ENCODE data around the gene PIP5K1A. TPM values are rescaled to one million over a fixed set of nuclear protein-coding genes. Genes with fewer than 3 reads are reported as not detected.
"Not testable (repeated sequence)": the region's sequence is repeated elsewhere in the genome, so short reads cannot be mapped to it uniquely, and the experiment has no call there.

PIP5K1A gene
- total and polyA plus RNA-seq, 2 experiments from 2014 or later = 35.1 to 62.8 TPM

GRCh38 chr1:151187205-151187604 lies 11.1 kb upstream of the PIP5K1A start:
- H3F3A ChIP-seq (ENCODE audit: insufficient read depth) = peaks cover 10% of the 10 kb centered on the region; the same call in 1 of the 2 replicates
- DNase-seq = no peak
- no peaks in the 10 kb centered on the region for H3K9me3 ChIP-seq (ENCODE audit: low read depth)
- H3K4me1 ChIP-seq (ENCODE audit: insufficient read depth) = peaks cover 6% of the 10 kb centered on the region
- no peak for TF ChIP-seq EZH2phosphoT487 (IDR thresholded peaks at IDR 0.05; ENCODE audit: insufficient read depth, low read depth)
- TF ChIP-seq EZH2 (IDR thresholded peaks at IDR 0.05; ENCODE audit: insufficient read depth, poor library complexity, severe bottlenecking) = no peak
- H3K9ac ChIP-seq = no peak overlapping the region
- no peak overlapping the region for H3K4me2 ChIP-seq (ENCODE audit: unreplicated experiment)
- H3K36me3 ChIP-seq (ENCODE audit: low read depth) = peaks cover 30% of the 10 kb centered on the region
- no peak overlapping the region for H2AFZ ChIP-seq
- no peak overlapping the region for H3K4me3 ChIP-seq
- peaks cover 48% of the 10 kb centered on the region for H3K79me2 ChIP-seq (ENCODE audit: insufficient read depth)
- H3K9me2 ChIP-seq (ENCODE audit: insufficient read depth) = no peaks in the 10 kb centered on the region
- in situ Hi-C loops (cut with MboI) = no loop called here
- whole genome bisulfite sequencing, 2 experiments (ENCODE audit: low coverage in 1 of 2, low lambda C conversion rate in 2 of 2, missing lambda C conversion rate in 2 of 2) = 98 to 100% methylated on average over 1 of the region's 1 CpG
- no peaks in the 10 kb centered on the region for H4K20me1 ChIP-seq (ENCODE audit: insufficient read depth)
- no peaks in the 10 kb centered on the region for H3K27me3 ChIP-seq (replicated peaks; ENCODE audit: insufficient read depth)
- no peak overlapping the region for H3K27ac ChIP-seq

- H3K36me3 ChIP-seq (ENCODE audit: low read depth) = peaks cover 18% of the 10 kb centered on the region
- H2AFZ ChIP-seq; H3K9me3 ChIP-seq (ENCODE audit: low read depth); H4K20me1 ChIP-seq (ENCODE audit: insufficient read depth); in situ Hi-C loops (cut with MboI); H3K9me2 ChIP-seq (ENCODE audit: insufficient read depth); H3K4me1 ChIP-seq (ENCODE audit: insufficient read depth); H3K27ac ChIP-seq; H3K27me3 ChIP-seq (replicated peaks; ENCODE audit: insufficient read depth); DNase-seq: not testable (repeated sequence)
- peaks cover 10% of the 10 kb centered on the region; the same call in 1 of the 2 replicates for H3F3A ChIP-seq (ENCODE audit: insufficient read depth)
- H3K4me3 ChIP-seq = peak overlapping the region; percentile 100
- H3K4me2 ChIP-seq (ENCODE audit: unreplicated experiment) = peak overlapping the region; percentile 96
- H3K9ac ChIP-seq = peak overlapping the region; percentile 88
- 68 to 70% methylated on average over 8 of the region's 8 CpGs for WGBS, 2 experiments (ENCODE audit: low coverage in 1 of 2, low lambda C conversion rate in 2 of 2, missing lambda C conversion rate in 2 of 2)
- H3K79me2 ChIP-seq (ENCODE audit: insufficient read depth) = peaks cover 48% of the 10 kb centered on the region
Measured at GRCh38 chr1:151188667-151189066, 9.7 kb upstream of the PIP5K1A start.

- no peak for TF ChIP-seq EZH2 (IDR thresholded peaks at IDR 0.05; ENCODE audit: insufficient read depth, poor library complexity, severe bottlenecking)
- no peak for TF ChIP-seq EZH2phosphoT487 (IDR thresholded peaks at IDR 0.05; ENCODE audit: insufficient read depth, low read depth)
- Histone ChIP-seq H3K79me2 (ENCODE audit: insufficient read depth) (peaks cover 48% of the 10 kb centered on the region), H3K9ac (peak within 1 kb of the TSS; percentile 88), H3K4me2 (ENCODE audit: unreplicated experiment) (peak within 1 kb of the TSS; percentile 96), H3K27me3 (replicated peaks; ENCODE audit: insufficient read depth) (no peaks in the 10 kb centered on the region), H3K9me3 (ENCODE audit: low read depth) (no peaks in the 10 kb centered on the region), H4K20me1 (ENCODE audit: insufficient read depth) (no peaks in the 10 kb centered on the region), H3K27ac (peak within 1 kb of the TSS; percentile 80), H3F3A (ENCODE audit: insufficient read depth) (peaks cover 10% of the 10 kb centered on the region; the same call in 1 of the 2 replicates), H3K9me2 (ENCODE audit: insufficient read depth) (no peaks in the 10 kb centered on the region), H3K4me1 (ENCODE audit: insufficient read depth) (peaks cover 12% of the 10 kb centered on the region), H3K36me3 (ENCODE audit: low read depth) (peaks cover 7% of the 10 kb centered on the region), H3K4me3 (peak within 1 kb of the TSS; percentile 100), H2AFZ (peak within 1 kb of the TSS; percentile 94)
- 1 to 3% methylated on average over 29 to 42 of the region's 42 CpGs for WGBS, 2 experiments (ENCODE audit: low coverage in 1 of 2, low lambda C conversion rate in 2 of 2, missing lambda C conversion rate in 2 of 2)
- DNase-seq = peak; percentile 93
- in situ Hi-C loops (cut with MboI) = no loop called here
Measured at GRCh38 chr1:151189637-151190445, 8.5 kb upstream of the PIP5K1A start, which contains the start of gene VPS72. VPS72 (minus strand) TSS chr1:151190197; CDS start chr1:151190121, 76 bp downstream.

- H3K9me2 ChIP-seq (ENCODE audit: insufficient read depth) = no peaks in the 10 kb centered on the region
- H3K4me3 ChIP-seq = no peak overlapping the region
- 76 to 77% methylated on average over 7 of the region's 7 CpGs for WGBS, 2 experiments (ENCODE audit: low coverage in 1 of 2, low lambda C conversion rate in 2 of 2, missing lambda C conversion rate in 2 of 2)
- H3K27me3 ChIP-seq (replicated peaks; ENCODE audit: insufficient read depth) = no peaks in the 10 kb centered on the region
- no peak for TF ChIP-seq EZH2phosphoT487 (IDR thresholded peaks at IDR 0.05; ENCODE audit: insufficient read depth, low read depth)
- no peak for TF ChIP-seq EZH2 (IDR thresholded peaks at IDR 0.05; ENCODE audit: insufficient read depth, poor library complexity, severe bottlenecking)
- H3K9ac ChIP-seq = no peak overlapping the region
- no peak overlapping the region for H3K27ac ChIP-seq
- H3K36me3 ChIP-seq (ENCODE audit: low read depth) = no peaks in the 10 kb centered on the region
- no peak overlapping the region for H3K4me2 ChIP-seq (ENCODE audit: unreplicated experiment)
- in situ Hi-C loops (cut with MboI) = no loop called here
- H3K9me3 ChIP-seq (ENCODE audit: low read depth) = no peaks in the 10 kb centered on the region
- no peak for DNase-seq
- peaks cover 16% of the 10 kb centered on the region; the same call in 1 of the 2 replicates for H3F3A ChIP-seq (ENCODE audit: insufficient read depth)
- H2AFZ ChIP-seq = no peak overlapping the region
- H4K20me1 ChIP-seq (ENCODE audit: insufficient read depth) = no peaks in the 10 kb centered on the region
- peaks cover 35% of the 10 kb centered on the region for H3K79me2 ChIP-seq (ENCODE audit: insufficient read depth)
- H3K4me1 ChIP-seq (ENCODE audit: insufficient read depth) = peaks cover 16% of the 10 kb centered on the region
Measured at GRCh38 chr1:151192047-151192446, 6.3 kb upstream of the PIP5K1A start.
